Keratinocyte (primary cell): Measurements from ENCODE around the gene PEMT.

ENCODE experiments used
- EZH2 ChIP-seq: IDR thresholded peaks from one replicate; pipeline ENCODE4 v1.6.1; 2012; ENCODE audit warnings: inconsistent platforms, mild to moderate bottlenecking, low read length, moderate library complexity
- TF ChIP-seq, protein P1 (sequence below), 3 experiments: IDR thresholded peaks in 1 of 3; conservative IDR thresholded peaks in 1 of 3; optimal IDR thresholded peaks in 1 of 3; 2 replicates in 2 of 3; 3 replicates in 1 of 3; pipeline versions ENCODE3 to v1.5.1; 2011; ENCODE audit warnings: low read length in 3 of 3, mild to moderate bottlenecking in 3 of 3, moderate library complexity in 2 of 3, control low read depth in 1 of 3, inconsistent platforms in 1 of 3; ENCODE audit not compliant: insufficient read depth in 2 of 3; ENCODE audit errors: extremely low read depth in 1 of 3

DNA sequence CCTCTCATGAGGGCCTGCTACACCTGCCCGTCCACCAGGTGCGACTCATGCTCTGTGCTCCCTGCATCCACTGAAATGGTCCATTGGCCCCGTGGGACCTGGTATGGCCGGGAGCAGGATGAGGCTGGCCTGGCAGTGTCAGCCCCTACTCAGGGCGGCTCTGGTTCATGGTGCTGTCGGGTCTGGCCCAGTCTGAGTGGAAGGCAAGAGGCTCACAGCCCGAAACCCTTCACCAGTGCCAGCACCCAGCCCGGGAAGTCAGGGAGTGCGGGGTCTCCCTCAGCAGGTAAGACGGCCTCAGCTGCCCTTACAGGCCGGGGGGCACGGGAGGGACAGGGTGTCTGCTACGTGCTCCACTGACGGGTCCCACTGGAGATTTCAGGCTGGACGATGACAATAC is 54.8 kb downstream of the PEMT start:
- TF ChIP-seq, protein P1, sequence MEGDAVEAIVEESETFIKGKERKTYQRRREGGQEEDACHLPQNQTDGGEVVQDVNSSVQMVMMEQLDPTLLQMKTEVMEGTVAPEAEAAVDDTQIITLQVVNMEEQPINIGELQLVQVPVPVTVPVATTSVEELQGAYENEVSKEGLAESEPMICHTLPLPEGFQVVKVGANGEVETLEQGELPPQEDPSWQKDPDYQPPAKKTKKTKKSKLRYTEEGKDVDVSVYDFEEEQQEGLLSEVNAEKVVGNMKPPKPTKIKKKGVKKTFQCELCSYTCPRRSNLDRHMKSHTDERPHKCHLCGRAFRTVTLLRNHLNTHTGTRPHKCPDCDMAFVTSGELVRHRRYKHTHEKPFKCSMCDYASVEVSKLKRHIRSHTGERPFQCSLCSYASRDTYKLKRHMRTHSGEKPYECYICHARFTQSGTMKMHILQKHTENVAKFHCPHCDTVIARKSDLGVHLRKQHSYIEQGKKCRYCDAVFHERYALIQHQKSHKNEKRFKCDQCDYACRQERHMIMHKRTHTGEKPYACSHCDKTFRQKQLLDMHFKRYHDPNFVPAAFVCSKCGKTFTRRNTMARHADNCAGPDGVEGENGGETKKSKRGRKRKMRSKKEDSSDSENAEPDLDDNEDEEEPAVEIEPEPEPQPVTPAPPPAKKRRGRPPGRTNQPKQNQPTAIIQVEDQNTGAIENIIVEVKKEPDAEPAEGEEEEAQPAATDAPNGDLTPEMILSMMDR (optimal IDR thresholded peaks at IDR 0.05 in 1 of 3, IDR thresholded peaks at IDR 0.05 in 1 of 3, conservative IDR thresholded peaks at IDR 0.05 in 1 of 3; ENCODE audit: extremely low read depth in 1 of 3, insufficient read depth in 2 of 3, low read length in 3 of 3) = no peak
- no peak for TF ChIP-seq EZH2
